Activated naive CD8-positive, alpha-beta T cell (primary cell): Measurements from ENCODE around the gene SOCS1.

Experiments
- H3K27ac Mint-ChIP-seq: one replicate; pipeline ENCODE4 v1.8.0; 2021; ENCODE audit warnings: mixed read lengths
- H3K27me3 Mint-ChIP-seq: one replicate; pipeline ENCODE4 v1.8.0; 2021; ENCODE audit warnings: mixed read lengths
- H3K36me3 Mint-ChIP-seq: one replicate; pipeline ENCODE4 v1.8.0; 2021; ENCODE audit warnings: mixed read lengths
- H3K4me1 Mint-ChIP-seq: one replicate; pipeline ENCODE4 v1.8.0; 2021; ENCODE audit warnings: low read depth, mixed read lengths
- H3K4me3 Mint-ChIP-seq: one replicate; pipeline ENCODE4 v1.8.0; 2021; ENCODE audit warnings: mild to moderate bottlenecking, mixed read lengths
- H3K9me3 Mint-ChIP-seq: one replicate; pipeline ENCODE4 v1.8.0; 2021; ENCODE audit warnings: low read depth, mixed read lengths

The SOCS1 gene

GRCh38 chr16:11204513-11205047 lies 51.4 kb downstream of the SOCS1 start:
- no peak overlapping the region for H3K4me3 Mint-ChIP-seq
- H3K27me3 Mint-ChIP-seq: no peaks in the 10 kb centered on the region
- H3K27ac Mint-ChIP-seq: no peak overlapping the region
- H3K36me3 Mint-ChIP-seq: no peaks in the 10 kb centered on the region
- peaks cover 16% of the 10 kb centered on the region for H3K4me1 Mint-ChIP-seq
- no peaks in the 10 kb centered on the region for H3K9me3 Mint-ChIP-seq
